ENCODE measurements around the gene PDLIM7.
"Not testable (repeated sequence)": the region's sequence is repeated elsewhere in the genome, so short reads cannot be mapped to it uniquely, and the experiment has no call there.

Gene PDLIM7

DNA sequence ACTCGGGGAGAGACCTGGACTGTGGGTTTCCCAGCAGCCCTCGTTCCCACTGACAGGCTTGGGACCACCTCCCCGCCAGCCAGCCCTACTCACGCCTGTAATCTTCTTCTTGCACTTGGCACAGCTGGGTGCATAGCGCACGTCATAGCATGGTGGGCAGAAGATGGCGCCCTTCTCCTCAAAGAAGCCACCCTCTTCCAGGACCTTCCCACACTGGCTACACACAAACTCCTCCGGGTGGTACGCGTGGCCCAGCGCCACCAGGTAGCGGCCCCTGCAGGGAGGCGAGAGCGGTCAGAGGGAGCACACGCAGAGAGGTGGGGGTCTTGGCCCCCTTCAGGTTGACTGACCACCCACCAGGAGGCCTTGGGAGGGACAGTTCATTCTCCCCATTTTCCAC, 9.4 kb downstream of the PDLIM7 start:
- no peak overlapping the region for H3K27ac ChIP-seq
- TF ChIP-seq ZFX (IDR thresholded peaks at IDR 0.05; ENCODE audit: borderline replicate concordance) = no peak
- TF ChIP-seq, protein P1, sequence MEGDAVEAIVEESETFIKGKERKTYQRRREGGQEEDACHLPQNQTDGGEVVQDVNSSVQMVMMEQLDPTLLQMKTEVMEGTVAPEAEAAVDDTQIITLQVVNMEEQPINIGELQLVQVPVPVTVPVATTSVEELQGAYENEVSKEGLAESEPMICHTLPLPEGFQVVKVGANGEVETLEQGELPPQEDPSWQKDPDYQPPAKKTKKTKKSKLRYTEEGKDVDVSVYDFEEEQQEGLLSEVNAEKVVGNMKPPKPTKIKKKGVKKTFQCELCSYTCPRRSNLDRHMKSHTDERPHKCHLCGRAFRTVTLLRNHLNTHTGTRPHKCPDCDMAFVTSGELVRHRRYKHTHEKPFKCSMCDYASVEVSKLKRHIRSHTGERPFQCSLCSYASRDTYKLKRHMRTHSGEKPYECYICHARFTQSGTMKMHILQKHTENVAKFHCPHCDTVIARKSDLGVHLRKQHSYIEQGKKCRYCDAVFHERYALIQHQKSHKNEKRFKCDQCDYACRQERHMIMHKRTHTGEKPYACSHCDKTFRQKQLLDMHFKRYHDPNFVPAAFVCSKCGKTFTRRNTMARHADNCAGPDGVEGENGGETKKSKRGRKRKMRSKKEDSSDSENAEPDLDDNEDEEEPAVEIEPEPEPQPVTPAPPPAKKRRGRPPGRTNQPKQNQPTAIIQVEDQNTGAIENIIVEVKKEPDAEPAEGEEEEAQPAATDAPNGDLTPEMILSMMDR (IDR thresholded peaks at IDR 0.05) = no peak

DNA sequence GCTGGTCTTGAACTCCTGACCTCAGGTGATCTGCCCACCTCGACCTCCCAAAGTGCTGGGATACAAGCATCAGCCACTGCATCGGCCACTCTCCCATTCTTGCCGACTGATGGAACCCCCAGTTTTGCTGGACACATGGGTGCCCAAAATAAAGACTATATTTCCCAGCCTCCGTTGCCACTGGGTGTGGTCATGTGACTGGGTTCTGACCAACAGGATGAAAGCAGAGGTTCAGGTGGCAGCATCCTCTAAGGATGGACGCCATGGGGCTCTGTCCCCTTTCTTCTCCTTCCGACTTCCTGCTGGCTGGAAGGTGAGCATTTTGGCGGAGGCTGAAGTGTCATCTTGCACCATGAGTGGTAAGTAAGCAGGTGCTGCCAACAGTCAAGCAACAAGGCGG, 10.3 kb downstream of the PDLIM7 start:
- TF ChIP-seq, protein P1 (IDR thresholded peaks at IDR 0.05) = no peak
- TF ChIP-seq ZFX (IDR thresholded peaks at IDR 0.05; ENCODE audit: borderline replicate concordance) = no peak
- H3K27ac ChIP-seq = no peak overlapping the region

DNA sequence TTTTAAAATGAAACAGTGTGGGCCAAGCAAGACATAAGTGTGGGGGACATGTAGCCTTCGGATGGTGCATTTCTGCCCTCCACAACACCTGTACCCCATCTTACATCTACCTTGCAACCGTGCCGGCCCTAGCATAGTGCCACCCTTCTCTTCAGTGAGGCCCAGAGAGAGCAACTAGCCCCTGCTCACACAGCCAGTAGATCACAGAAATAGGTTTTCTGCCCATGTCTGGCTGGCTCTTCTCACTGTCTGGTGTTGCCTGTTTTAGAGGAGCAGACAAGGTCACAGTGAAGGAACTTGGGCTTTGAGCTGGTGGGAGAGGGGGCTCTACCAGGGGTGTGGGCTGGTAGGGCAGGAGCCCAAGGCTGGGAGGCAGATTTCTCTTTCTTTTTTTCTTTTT, 11.1 kb downstream of the PDLIM7 start:
- TF ChIP-seq, protein P1 (IDR thresholded peaks at IDR 0.05) = no peak
- no peak for TF ChIP-seq ZFX (IDR thresholded peaks at IDR 0.05; ENCODE audit: borderline replicate concordance)
- no peak overlapping the region for H3K27ac ChIP-seq

DNA sequence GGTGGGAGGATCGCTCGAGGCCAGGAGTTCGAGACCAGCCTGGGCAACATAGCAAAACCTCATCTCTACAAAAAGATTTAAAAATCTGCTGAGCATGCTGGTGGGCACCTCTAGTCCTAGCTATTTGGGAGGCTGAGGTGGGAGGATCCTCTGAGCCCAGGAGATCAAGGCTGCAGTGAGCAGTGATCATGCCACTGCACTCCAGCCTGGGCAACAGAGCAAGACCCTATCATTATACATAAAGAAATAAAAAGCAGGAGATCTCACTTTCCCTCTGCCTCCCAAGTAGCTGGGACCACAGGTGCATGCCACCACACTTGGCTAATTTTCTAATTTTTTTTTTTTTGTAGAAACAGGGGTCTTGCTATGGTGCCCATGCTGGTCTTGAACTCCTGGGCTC, 11.7 kb downstream of the PDLIM7 start:
- H3K27ac ChIP-seq = not testable (repeated sequence)

DNA sequence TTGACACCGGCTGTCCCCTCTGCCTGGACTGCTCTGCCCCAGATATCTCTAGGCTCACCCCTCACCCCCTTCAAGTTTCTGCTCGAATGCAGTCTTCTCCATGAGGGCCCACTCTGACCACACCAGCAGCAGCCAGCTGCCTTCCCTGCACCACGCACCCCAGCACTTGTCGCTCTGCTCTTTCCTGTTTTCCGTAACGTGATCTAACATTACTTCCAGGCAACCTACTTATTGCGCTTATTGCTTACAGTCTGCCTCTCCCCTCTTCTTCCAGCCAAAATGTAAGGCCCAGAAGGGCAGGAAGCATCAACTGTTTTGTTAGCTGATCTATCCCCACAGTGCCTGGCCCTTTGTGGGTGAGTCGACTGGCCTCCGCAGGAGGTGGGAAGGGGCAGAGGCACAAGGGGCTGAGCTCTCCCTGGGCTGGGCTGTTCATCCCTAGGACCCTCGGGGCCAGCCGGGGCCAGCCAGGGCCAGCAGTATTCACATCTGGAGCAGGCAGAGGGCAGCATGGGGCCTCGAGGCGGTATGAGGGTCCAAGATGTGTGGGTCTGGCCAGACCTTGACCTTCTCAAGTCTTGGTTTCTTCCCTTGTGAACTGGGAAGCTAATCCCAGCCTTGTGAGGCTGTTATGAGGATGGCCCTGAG, 12.4 kb downstream of the PDLIM7 start:
- no peak for TF ChIP-seq ZFX (IDR thresholded peaks at IDR 0.05; ENCODE audit: borderline replicate concordance)
- TF ChIP-seq, protein P1 (IDR thresholded peaks at IDR 0.05) = no peak
- H3K27ac ChIP-seq = no peak overlapping the region

DNA sequence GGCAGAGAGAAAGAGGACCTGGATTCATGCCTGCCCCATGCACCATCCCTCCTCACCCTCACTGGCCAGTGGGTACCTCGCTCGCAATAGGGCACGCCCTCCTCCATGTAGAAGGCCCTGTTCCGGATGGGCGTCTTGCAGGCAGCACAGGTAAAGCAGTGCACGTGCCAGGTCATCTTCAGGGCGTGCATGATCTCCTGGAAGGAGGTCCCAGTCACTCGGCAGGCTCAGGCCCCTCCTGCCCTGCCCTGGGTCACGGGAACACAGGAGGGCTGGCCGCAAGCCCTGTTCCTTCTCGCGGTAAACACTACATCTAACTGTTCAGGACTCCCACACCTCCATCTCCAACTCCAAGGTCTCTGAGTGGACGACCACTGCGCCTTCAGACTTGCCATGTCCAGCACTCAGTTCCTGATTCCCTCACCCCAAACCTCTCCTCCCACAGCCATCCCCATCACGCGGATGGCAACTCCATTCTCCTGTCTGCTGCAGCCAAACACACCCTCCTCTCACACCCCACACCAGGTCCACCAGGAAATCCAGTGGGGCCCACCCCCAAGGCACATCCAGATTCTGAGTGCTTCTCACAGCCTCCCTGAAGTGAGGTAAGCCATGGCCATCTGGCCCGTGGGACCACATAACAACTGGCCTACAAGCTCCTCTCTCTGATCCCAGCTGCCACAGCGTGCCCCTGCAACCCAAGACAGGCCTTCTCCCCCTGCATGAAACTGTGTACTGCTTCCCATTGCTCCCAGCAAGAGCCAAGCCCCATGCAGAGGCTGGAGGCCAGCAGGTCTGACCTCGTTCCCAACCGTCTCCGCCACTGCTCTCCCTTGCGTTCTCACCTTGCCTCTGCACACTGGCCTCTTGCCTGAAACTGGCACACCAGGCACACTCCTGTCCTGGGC, 13.2 kb downstream of the PDLIM7 start:
- H3K27ac ChIP-seq = no peak overlapping the region
- TF ChIP-seq, protein P1 (IDR thresholded peaks at IDR 0.05) = no peak
- TF ChIP-seq ZFX (IDR thresholded peaks at IDR 0.05; ENCODE audit: borderline replicate concordance) = no peak

DNA sequence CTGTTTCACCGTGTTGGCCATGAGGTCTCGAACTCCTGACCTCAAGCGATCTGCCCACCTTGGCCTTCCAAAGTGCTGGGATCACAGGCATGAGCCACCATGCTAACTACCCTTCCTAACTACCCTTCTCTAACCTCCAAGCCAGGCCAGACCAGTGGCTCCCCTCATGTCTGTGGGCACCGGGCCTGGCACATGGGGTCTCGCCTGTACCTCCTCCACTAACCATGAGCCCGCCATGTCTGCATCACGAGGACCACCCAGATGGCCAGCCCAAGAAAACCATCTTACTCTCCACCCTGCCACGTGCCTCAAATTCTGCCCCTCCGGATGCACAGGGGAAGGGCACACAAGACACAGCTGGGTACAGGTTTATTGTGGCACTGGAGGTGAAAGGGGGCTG, 14.4 kb downstream of the PDLIM7 start:
- no peak for TF ChIP-seq ZFX (IDR thresholded peaks at IDR 0.05; ENCODE audit: borderline replicate concordance)
- TF ChIP-seq, protein P1 (IDR thresholded peaks at IDR 0.05) = no peak
- no peak overlapping the region for H3K27ac ChIP-seq
